Measurements from ENCODE around the gene IRF4. TPM values are rescaled to one million over a fixed set of nuclear protein-coding genes. Genes with fewer than 3 reads are reported as not detected.

The IRF4 gene
- total and polyA plus RNA-seq, 4 donors = 0.85 to 5.0 (median 2.9) TPM

DNA sequence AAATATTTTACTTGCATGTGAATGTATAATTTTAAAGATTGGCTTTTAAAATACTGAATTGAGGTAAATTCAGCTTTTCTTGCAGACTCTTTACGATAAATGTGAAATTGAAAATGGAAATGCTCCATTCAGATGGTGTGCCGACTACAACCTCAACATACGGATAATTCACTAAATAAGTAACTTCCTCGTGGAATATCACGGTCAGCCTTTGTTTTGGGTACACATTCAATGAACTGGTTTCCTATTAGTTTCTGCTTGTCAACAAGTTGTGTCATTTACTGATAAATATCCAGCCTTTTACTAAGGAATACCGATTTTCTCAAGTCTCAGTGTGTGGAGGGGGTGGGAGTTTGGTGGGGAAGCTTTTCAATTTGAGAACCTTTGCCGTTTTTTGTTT is 2.4 kb upstream of the IRF4 start:
- Histone ChIP-seq H3K27ac (ENCODE audit: low read depth in 1 of 2, low read length in 1 of 2) (no peak overlapping the region), H3K4me3 (no peak overlapping the region), H3K9ac (ENCODE audit: insufficient read depth in 1 of 2, low read length in 2 of 2) (no peak overlapping the region), H3K36me3 (ENCODE audit: control insufficient read depth in 4 of 4, insufficient read depth in 4 of 4, low read length in 4 of 4) (no peaks in the 10 kb centered on the region), H3K27me3 (ENCODE audit: control insufficient read depth in 3 of 3, insufficient read depth in 3 of 3, low read length in 2 of 3) (peaks cover 8 to 56% (median 50%) of the 10 kb centered on the region in 3 donors), H3K4me1 (ENCODE audit: control insufficient read depth in 5 of 5, insufficient read depth in 5 of 5, low read length in 5 of 5) (peaks cover 0 to 25% (median 4%) of the 10 kb centered on the region in 5 donors), H3K9me3 (ENCODE audit: control insufficient read depth in 4 of 4, insufficient read depth in 3 of 4, low read length in 3 of 4) (no peaks in the 10 kb centered on the region)
- ATAC-seq (ENCODE audit: insufficient read depth, low FRiP score) (no peak), DNase-seq (no peak)
- WGBS, 2 donors = 85 to 86% methylated on average over 7 of the region's 7 CpGs
- no peak for TF ChIP-seq CTCF (IDR thresholded peaks at IDR 0.05; ENCODE audit: control extremely low read depth, extremely low read depth)

GRCh38 chr6:389622-390021 is 1.9 kb upstream of the IRF4 start:
- DNase-seq (no peak), ATAC-seq (ENCODE audit: insufficient read depth, low FRiP score) (no peak)
- H3K9me3 ChIP-seq (ENCODE audit: control insufficient read depth in 4 of 4, insufficient read depth in 3 of 4, low read length in 3 of 4) = no peaks in the 10 kb centered on the region
- H3K36me3 ChIP-seq (ENCODE audit: control insufficient read depth in 4 of 4, insufficient read depth in 4 of 4, low read length in 4 of 4) = no peaks in the 10 kb centered on the region
- H3K4me1 ChIP-seq (ENCODE audit: control insufficient read depth in 5 of 5, insufficient read depth in 5 of 5, low read length in 5 of 5) = peaks cover 0 to 25% (median 4%) of the 10 kb centered on the region in 5 donors
- WGBS, 2 donors = 58 to 60% methylated on average over 8 of the region's 8 CpGs
- no peak overlapping the region for H3K9ac ChIP-seq (ENCODE audit: insufficient read depth in 1 of 2, low read length in 2 of 2)
- H3K4me3 ChIP-seq = no peak overlapping the region
- no peak overlapping the region for H3K27ac ChIP-seq (ENCODE audit: low read depth in 1 of 2, low read length in 1 of 2)
- H3K27me3 ChIP-seq (ENCODE audit: control insufficient read depth in 3 of 3, insufficient read depth in 3 of 3, low read length in 2 of 3) = peaks cover 8 to 61% (median 55%) of the 10 kb centered on the region in 3 donors
- TF ChIP-seq CTCF (IDR thresholded peaks at IDR 0.05; ENCODE audit: control extremely low read depth, extremely low read depth) = no peak

DNA sequence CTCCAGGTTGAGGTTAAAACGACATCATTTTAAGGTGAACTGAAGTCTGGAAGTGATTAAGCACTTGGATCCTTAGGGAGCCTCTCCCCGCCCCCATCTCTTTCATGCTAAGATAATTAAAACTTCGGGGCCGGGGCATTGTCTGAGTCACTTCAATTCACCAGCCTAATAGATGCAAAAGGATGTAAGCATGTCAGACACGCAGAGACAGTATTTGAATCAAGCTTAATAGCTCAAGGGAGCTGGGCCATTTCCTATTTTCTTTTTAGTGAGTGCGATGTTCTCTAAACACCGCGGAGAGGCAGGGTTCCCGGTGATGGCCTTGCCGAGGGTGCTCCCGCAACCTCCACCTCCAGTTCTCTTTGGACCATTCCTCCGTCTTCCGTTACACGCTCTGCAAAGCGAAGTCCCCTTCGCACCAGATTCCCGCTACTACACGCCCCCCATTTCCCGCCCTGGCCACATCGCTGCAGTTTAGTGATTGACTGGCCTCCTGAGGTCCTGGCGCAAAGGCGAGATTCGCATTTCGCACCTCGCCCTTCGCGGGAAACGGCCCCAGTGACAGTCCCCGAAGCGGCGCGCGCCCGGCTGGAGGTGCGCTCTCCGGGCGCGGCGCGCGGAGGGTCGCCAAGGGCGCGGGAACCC is 516 bp upstream of the IRF4 start:
- H3K27me3 ChIP-seq (ENCODE audit: control insufficient read depth in 3 of 3, insufficient read depth in 3 of 3, low read length in 2 of 3) = peaks cover 8 to 75% (median 67%) of the 10 kb centered on the region in 3 donors
- H3K4me1 ChIP-seq (ENCODE audit: control insufficient read depth in 5 of 5, insufficient read depth in 5 of 5, low read length in 5 of 5) = peaks cover 0 to 25% (median 4%) of the 10 kb centered on the region in 5 donors
- no peak overlapping the region for H3K27ac ChIP-seq (ENCODE audit: low read depth in 1 of 2, low read length in 1 of 2)
- H3K9ac ChIP-seq (ENCODE audit: insufficient read depth in 1 of 2, low read length in 2 of 2) = no peak overlapping the region
- 2 to 4% methylated on average over 41 to 44 of the region's 44 CpGs for WGBS, 2 donors
- no peaks in the 10 kb centered on the region for H3K36me3 ChIP-seq (ENCODE audit: control insufficient read depth in 4 of 4, insufficient read depth in 4 of 4, low read length in 4 of 4)
- H3K4me3 ChIP-seq = no peak overlapping the region
- peak in 1 of 3 donors; percentile 17 for DNase-seq
- ATAC-seq (ENCODE audit: insufficient read depth, low FRiP score) = no peak
- TF ChIP-seq CTCF (IDR thresholded peaks at IDR 0.05; ENCODE audit: control extremely low read depth, extremely low read depth) = no peak
- H3K9me3 ChIP-seq (ENCODE audit: control insufficient read depth in 4 of 4, insufficient read depth in 3 of 4, low read length in 3 of 4) = no peaks in the 10 kb centered on the region

Measured in lung (tissue), 12 donors.